ENCODE data around the gene REEP5.
A peak's percentile ranks its signal among the peaks of the same experiment; 100 is the strongest.
"Not testable (repeated sequence)": the region's sequence is repeated elsewhere in the genome, so short reads cannot be mapped to it uniquely, and the experiment has no call there.

REEP5 gene

GRCh38 chr5:112933105-112933504 is 11.1 kb upstream of the REEP5 start:
- DNase-seq (ENCODE audit: low read depth): no peak

DNA sequence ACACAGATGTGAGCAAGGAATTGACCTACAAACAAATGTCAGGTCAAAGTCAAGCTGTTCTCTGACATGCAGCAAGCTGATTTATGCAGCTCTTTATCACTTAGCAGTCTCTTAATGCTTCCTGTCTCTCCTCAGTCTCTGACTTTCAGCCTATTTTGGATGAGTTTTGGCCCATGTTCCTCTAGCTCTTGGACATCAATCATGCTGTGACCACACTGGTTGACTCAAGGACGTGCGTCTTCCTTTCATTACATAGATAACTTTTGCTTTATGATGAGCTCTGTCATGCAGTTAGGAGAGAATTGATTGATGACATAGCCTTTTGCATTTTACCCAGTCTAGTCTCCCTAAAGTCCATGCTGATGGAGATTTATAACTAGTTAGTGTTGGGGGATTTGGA is 9.4 kb upstream of the REEP5 start:
- no peak for DNase-seq (ENCODE audit: low read depth)

GRCh38 chr5:112930082-112930344 is 8.0 kb upstream of the REEP5 start:
- DNase-seq (ENCODE audit: low read depth): no peak

- DNase-seq (ENCODE audit: low read depth): no peak
These were observed 7.5 kb upstream of the REEP5 start for GRCh38 chr5:112929336-112930081.

DNA sequence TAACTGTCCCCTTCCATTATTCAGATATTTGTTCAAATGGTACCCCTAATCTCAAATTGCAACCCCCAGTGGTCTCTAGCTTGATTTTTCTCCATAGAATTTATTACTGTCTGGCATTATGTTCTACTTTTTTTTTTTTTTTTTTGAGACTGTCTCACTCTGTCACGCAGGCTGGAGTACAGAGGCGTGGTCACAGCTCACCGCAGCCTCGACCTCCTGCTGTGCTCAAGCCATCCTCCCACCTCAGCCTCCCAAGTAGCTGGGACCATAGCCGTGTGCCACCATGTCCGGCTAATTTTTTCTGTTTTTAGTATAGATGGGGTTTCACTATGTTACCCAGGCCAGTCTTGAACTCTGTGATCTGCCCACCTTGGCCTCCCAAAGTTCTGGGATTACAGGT is 2.0 kb upstream of the REEP5 start:
- DNase-seq (ENCODE audit: low read depth): no peak

GRCh38 chr5:112923148-112923917 is 1.3 kb upstream of the REEP5 start:
- no peak for DNase-seq (ENCODE audit: low read depth)

DNA sequence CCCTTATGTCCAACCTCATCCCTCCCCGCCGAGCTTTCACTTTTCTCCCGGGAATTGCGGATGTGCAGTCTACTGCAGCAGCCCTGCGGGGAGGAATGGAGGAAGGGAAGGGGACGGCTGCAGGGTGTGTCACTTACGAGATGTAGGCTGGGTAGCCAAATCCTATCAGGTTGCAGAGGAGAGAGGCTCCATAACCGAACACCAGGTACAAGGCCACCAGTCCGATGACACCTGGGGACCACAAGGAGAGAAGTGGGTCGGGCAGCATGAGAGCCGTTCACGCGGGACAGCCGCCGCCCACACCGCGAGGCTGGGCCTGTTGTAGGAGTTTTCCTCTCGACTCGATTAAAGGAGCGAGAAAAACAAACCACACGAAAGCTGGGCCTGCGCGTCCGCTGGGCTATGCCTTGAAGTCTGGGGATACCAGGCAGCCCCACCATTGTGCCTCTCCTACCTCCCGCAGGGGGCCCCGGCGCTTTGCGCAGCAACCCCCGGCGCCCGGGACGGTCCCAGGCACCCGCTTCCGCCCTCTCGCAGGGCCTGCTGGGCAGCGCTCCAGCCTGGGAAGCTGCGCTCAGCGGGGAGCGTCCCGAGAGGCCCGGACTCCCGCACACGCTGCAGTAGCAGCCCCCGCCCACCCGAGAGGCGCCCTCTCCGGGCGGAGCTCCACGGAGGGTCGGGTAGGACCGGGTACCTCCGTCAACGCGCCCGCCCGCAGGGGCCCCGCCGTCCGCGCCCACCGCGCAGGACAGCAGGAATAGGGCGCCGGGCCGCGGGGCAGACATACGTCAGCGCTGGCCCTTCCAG is 798 bp downstream of the REEP5 start:
- DNase-seq (ENCODE audit: low read depth): peak; percentile 22

DNA sequence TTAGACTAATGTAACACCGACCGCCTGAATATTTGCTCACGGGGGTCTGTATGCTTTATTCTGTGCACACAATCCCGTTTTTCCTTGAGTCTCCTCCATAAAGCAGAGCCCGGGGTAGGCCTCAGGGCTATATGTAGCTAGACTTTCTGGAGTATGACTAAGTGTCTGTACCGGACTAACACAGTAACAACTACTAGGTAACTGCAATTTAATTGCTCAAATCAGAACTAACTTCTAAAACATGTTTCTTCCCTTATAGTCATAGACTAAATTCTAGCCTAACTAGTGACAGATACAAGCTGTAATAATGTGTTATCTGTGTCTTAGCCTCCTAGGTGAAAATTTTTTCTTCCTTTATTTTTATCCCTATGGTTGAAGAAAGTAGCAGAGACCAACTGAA is 2.1 kb downstream of the REEP5 start:
- DNase-seq (ENCODE audit: low read depth): no peak

- no peak for DNase-seq (ENCODE audit: low read depth)
These were observed 3.3 kb downstream of the REEP5 start for GRCh38 chr5:112918679-112919078.

DNA sequence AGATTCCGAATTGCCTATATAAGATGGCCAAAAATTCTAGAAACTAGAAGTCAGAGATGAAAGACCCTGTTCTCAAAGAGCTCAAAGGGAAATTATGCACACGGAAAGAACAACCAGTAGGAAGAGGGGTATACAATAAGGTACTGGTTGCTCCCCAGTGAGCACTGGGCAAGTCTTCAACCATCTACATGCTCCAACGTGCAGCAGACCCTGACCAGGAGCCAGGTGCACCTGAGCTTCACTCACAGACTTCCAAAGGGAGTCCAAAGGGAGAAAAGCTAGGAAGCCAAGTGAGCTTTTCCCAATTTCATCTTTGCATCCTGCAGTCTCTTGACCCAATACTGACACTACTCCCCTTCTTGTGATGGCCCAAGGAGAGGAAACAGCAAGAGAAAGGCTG is 3.9 kb downstream of the REEP5 start:
- no peak for DNase-seq (ENCODE audit: low read depth)

- DNase-seq (ENCODE audit: low read depth): no peak
These were observed 4.5 kb downstream of the REEP5 start for GRCh38 chr5:112917453-112917995.

GRCh38 chr5:112915831-112916230 is 6.2 kb downstream of the REEP5 start:
- DNase-seq (ENCODE audit: low read depth): no peak

GRCh38 chr5:112914584-112914983 is 7.4 kb downstream of the REEP5 start:
- DNase-seq (ENCODE audit: low read depth): no peak

DNA sequence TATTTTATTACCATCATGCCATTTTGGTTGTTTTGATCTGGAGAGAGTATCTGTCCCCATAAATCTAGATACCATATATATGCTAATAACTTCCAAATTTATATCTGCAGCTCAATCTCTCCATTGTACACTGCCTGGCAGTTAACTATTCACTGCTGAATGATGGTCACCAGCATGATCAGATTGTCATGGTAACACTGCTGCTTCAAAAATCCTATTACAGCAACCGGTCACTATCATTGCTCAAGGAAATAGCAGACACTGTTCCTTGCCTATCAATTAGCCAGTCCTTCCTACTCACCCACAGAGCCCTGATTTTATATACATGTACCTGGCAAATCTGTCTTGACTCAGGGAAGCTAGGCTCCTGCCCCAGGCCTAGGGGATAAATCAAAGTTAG is 11.5 kb downstream of the REEP5 start:
- DNase-seq (ENCODE audit: low read depth): no peak

DNA sequence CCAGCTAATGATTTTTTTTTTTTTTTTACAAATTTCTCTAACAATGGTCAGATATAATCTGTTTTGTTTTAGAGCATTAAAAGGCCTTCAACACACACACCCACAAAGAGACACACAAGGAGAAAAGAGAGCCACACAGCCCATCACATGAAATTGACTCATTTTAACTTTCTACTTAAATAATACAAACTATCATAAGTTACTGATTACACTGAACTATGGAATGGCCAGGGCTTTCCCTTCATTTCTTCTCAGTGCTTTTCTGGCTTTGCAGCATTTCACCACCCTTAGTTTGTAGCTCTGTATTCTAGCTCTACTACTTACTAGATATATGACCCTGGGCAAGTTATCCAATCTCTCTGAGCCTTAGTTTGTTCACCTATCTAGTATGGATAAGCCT is 13.2 kb downstream of the REEP5 start:
- no peak for DNase-seq (ENCODE audit: low read depth)

DNA sequence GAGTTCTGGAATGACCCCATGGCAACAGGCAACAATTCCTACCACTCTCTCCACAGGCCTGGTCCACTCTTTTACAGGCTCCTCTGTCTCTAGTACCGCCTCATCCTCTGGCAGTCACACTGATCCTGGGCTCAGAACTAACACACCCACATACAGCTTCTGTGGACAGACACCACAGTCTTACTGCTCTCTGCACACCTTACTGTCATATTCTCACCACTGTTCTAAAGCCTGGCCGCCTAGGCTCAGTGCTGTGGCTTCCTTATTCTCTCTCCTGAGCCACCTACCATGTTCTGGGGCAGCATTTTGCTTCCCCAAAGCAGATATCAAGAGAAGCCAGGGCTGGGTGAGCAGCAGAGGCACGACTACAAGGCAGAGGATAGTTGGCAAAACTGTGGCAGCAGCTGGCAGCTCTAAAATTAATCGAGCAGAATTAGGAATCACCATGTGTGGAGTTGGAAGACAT is 14.8 kb downstream of the REEP5 start:
- no peak for DNase-seq (ENCODE audit: low read depth)

DNA sequence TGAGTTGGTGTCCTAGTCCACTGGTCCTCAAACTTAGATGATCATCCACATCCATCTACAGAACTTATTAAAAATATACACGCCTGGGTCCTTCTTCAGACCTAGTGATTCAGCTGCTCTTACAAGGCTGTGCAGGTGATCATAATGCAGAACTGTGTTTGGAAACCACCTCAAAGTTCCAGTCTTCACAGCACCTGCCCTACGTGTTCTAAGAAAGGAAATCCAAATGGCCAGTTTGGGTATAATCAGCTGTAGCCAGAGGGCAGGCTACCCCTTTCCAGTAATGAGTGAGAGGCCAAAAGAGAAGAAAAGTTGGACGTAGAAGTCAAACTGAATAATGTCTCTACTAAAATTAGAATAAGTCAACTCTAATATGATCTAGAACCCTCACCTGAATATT is 15.4 kb downstream of the REEP5 start:
- no peak for DNase-seq (ENCODE audit: low read depth)

DNA sequence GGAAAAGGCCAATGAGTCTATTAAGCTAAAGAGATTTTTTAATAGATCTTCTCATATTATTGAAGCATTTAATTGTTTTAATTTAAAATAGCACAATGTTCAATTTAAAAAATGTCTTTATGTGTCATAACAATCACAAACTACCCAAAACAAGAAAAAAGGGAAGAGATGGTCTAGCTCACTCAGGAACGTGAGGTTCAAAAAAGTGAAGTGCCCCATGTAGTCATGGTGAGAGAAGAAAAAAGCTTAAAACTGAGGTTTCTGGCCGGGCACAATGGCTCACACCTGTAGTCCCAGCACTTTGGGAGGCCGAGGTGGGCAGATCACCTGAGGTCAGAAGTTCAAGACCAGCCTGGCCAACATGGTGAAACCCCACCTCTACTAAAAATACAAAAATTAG is 17.0 kb downstream of the REEP5 start:
- not testable (repeated sequence) for DNase-seq (ENCODE audit: low read depth)

DNA sequence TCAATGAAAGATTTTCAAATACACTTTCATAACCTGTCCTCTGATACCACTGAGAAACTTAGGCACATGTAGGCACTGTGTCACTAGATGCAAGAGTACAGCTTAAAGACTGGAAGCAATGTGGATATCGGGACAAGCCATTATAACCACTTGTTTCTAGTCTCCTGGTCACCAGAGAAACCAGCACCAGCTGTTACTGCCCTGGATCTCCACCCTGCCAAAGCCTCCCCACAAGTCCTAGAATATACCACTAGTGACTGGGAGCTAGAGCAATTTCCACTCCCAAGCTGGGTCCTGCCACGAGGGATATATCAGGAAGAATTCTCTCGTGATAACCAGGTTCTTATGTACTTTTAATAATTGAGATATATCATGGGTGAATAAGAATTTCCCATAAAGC is 19.5 kb downstream of the REEP5 start:
- no peak for DNase-seq (ENCODE audit: low read depth)

DNA sequence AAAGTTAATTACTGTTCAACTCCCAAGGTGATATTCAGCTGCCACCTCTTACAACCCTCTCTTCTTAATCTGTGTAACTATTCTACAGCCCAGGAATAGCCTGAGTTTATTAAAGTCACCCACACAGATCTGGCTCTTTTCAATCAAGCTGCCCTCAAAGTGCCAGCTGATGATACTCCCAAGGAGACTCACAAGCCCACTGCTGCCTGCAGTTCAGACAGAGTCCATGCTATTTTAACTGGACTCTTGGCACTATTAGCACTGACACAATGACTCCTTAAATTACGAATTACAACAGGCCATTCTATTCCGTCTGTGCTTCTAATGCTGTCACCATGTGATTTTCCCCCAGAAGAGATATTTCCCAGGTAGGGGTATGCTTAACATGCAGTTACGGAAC is 26.3 kb downstream of the REEP5 start:
- DNase-seq (ENCODE audit: low read depth): no peak

DNA sequence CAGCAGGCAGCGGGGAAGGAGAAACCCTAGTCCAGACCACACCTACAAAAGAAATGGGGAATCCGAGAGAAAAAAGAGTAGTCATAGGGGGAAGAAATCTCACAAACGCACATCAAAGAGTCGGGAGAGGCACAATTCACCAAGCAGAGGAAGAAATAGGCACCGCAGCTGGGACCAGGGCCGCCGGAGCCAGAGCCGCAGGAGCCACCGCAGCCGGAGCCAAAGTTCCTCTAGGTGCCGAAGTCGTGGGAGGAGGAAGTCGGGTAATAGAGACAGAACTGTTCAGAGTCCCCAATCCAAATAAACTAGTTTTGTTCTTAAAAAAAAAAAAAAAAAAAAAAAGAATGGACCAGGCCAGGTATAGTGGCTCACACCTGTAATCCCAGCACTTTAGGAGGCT is 29.3 kb downstream of the REEP5 start:
- DNase-seq (ENCODE audit: low read depth): no peak

GRCh38 chr5:112892066-112892465 is 30.0 kb downstream of the REEP5 start:
- DNase-seq (ENCODE audit: low read depth): not testable (repeated sequence)

DNA sequence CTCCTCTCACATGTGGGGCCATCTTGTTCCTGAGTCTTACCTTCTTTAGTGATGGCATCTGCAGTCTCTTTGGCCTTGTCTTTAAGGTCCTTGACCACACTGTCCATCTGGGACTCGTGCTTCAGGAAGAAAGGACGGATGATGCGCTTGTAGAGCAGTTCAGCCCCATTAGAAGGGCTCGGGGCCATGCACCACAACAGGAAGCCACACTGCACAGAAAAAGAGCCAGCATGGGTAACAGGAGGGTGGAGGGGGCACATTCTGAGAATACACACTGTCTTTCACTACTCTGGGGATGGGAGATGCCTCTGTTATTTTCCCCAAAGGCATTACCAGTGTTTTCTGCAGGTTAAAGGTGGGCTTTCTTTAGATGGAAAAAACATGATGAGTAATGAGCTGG is 35.1 kb downstream of the REEP5 start:
- no peak for DNase-seq (ENCODE audit: low read depth)

Measured in stimulated activated CD8-positive, alpha-beta memory T cell treated with anti-CD3 and anti-CD28 coated beads, Interleukin-7, amount 100 ng/mL, for 24 hours (primary cell).